HG03175 (cell line): Measurements from ENCODE around the gene BARX2.
"Not testable (repeated sequence)": the region's sequence is repeated elsewhere in the genome, so short reads cannot be mapped to it uniquely, and the experiment has no call there.

Source experiments
- ATAC-seq: cut with Tn5 transposase; IDR thresholded peaks from one replicate; pipeline ENCODE4 v1.9.1; 2021; ENCODE audit warnings: mild to moderate bottlenecking, moderate library complexity; ENCODE audit not compliant: unreplicated experiment

BARX2 gene

GRCh38 chr11:129375751-129376657 is at the start of gene BARX2:
TSS of gene BARX2 (plus strand) at chr11:129375848. CDS start at chr11:129376036, 188 bp downstream.
- no peak for ATAC-seq

- ATAC-seq, result no peak
These were observed 48.7 kb upstream of the BARX2 start for GRCh38 chr11:129326921-129327320.

- ATAC-seq, result not testable (repeated sequence)
These were observed 47.9 kb upstream of the BARX2 start for GRCh38 chr11:129327708-129328107.

- no peak for ATAC-seq
These were observed 46.9 kb upstream of the BARX2 start for GRCh38 chr11:129328756-129329155.

GRCh38 chr11:129331217-129331616 is 44.4 kb upstream of the BARX2 start:
- no peak for ATAC-seq

- ATAC-seq, result peak; percentile 80
These were observed 43.8 kb upstream of the BARX2 start for GRCh38 chr11:129331871-129332274.

GRCh38 chr11:129333873-129334272 is 41.8 kb upstream of the BARX2 start:
- no peak for ATAC-seq

- not testable (repeated sequence) for ATAC-seq
These were observed 31.2 kb upstream of the BARX2 start for GRCh38 chr11:129344301-129344940.

GRCh38 chr11:129346916-129347315 is 28.7 kb upstream of the BARX2 start:
- no peak for ATAC-seq

- ATAC-seq, result no peak
These were observed 26.8 kb upstream of the BARX2 start for GRCh38 chr11:129348813-129349212.

GRCh38 chr11:129352676-129353075 is 23.0 kb upstream of the BARX2 start:
- ATAC-seq, result no peak

- no peak for ATAC-seq
These were observed 21.0 kb upstream of the BARX2 start for GRCh38 chr11:129354691-129355090.

GRCh38 chr11:129359748-129360147 is 15.9 kb upstream of the BARX2 start:
- no peak for ATAC-seq

- ATAC-seq, result peak; percentile 100
These were observed 11.4 kb upstream of the BARX2 start for GRCh38 chr11:129364143-129364654.

GRCh38 chr11:129365816-129366215 is 9.8 kb upstream of the BARX2 start:
- ATAC-seq, result no peak

- no peak for ATAC-seq
These were observed 8.7 kb upstream of the BARX2 start for GRCh38 chr11:129366737-129367597.

- ATAC-seq, result no peak
These were observed 6.6 kb upstream of the BARX2 start for GRCh38 chr11:129368889-129369672.

GRCh38 chr11:129370715-129371114 is 4.9 kb upstream of the BARX2 start:
- no peak for ATAC-seq

- no peak for ATAC-seq
These were observed 2.8 kb upstream of the BARX2 start for GRCh38 chr11:129372609-129373488.
